GM12878 (cell line): ENCODE results near the gene ALG2. TPM values are rescaled to one million over a fixed set of nuclear protein-coding genes. Genes with fewer than 3 reads are reported as not detected.

Experiments used
- CBX3 ChIP-seq: fragments of 200-600 bp; sonication (generic); IDR thresholded peaks from 2 replicates; pipeline ENCODE4 v1.6.1; 2016; ENCODE audit warnings: low read depth, borderline replicate concordance
- CEBPZ ChIP-seq: fragments of 150-350 bp; IDR thresholded peaks from 2 replicates; pipeline ENCODE4 v1.6.1; 2016; ENCODE audit warnings: low read depth, low read length
- E2F4 ChIP-seq: IDR thresholded peaks from 2 replicates; pipeline ENCODE4 v1.6.1; 2012; ENCODE audit warnings: low read depth, low read length, improper control_type of control experiment
- ETV6 ChIP-seq, 2 experiments: fragments of 450-650 bp in 1 of 2; IDR thresholded peaks in 1 of 2; conservative IDR thresholded peaks in 1 of 2; 2 replicates each; pipeline ENCODE4 v1.6.1; 2014; ENCODE audit warnings: antibody characterized with exemption in 1 of 2, borderline replicate concordance in 1 of 2, low read depth in 1 of 2, mild to moderate bottlenecking in 1 of 2, moderate library complexity in 1 of 2
- HSF1 ChIP-seq: fragments of 150-350 bp; IDR thresholded peaks from 2 replicates; pipeline ENCODE4 v1.6.1; 2014; ENCODE audit warnings: mild to moderate bottlenecking, low read depth, low read length
- IKZF1 ChIP-seq: fragments of 450-650 bp; conservative IDR thresholded peaks from 2 replicates; pipeline ENCODE4 v1.6.1; 2017; ENCODE audit warnings: antibody characterized with exemption, mild to moderate bottlenecking
- KAT2A ChIP-seq: conservative IDR thresholded peaks from 2 replicates; pipeline ENCODE4 v1.6.1; 2011; ENCODE audit warnings: low read depth, low read length; ENCODE audit not compliant: control insufficient read depth
- KDM1A ChIP-seq: fragments of 200-600 bp; sonication (generic); IDR thresholded peaks from 2 replicates; pipeline ENCODE4 v1.6.1; 2016; ENCODE audit warnings: borderline replicate concordance
- MEF2A ChIP-seq: IDR thresholded peaks from 2 replicates; pipeline ENCODE4 v1.6.1; 2011; ENCODE audit warnings: low read depth, mild to moderate bottlenecking, low read length, moderate library complexity; ENCODE audit not compliant: insufficient read depth
- PML ChIP-seq: IDR thresholded peaks from 2 replicates; pipeline ENCODE4 v1.6.1; 2012; ENCODE audit warnings: low read length, inconsistent platforms
- RAD51 ChIP-seq: fragments of 450-650 bp; IDR thresholded peaks from 2 replicates; pipeline ENCODE4 v1.6.1; 2016; ENCODE audit warnings: moderate library complexity, mild to moderate bottlenecking, inconsistent platforms
- RB1 ChIP-seq: fragments of 450-650 bp; formaldehyde crosslinking; IDR thresholded peaks from 2 replicates; pipeline ENCODE4 v1.6.1; 2017; ENCODE audit warnings: mild to moderate bottlenecking, borderline replicate concordance
- SIN3A ChIP-seq: IDR thresholded peaks from 2 replicates; pipeline ENCODE4 v1.6.1; 2012; ENCODE audit warnings: low read depth, low read length, improper control_type of control experiment
- SIX5 ChIP-seq: IDR thresholded peaks from 2 replicates; pipeline ENCODE4 v1.6.1; 2011; ENCODE audit warnings: mild to moderate bottlenecking, low read depth, low read length, moderate library complexity; ENCODE audit not compliant: severe bottlenecking
- STAT1 ChIP-seq: fragments of 450-650 bp; conservative IDR thresholded peaks from 2 replicates; pipeline ENCODE4 v1.6.1; 2014; ENCODE audit warnings: antibody characterized with exemption, mild to moderate bottlenecking
- SUPT20H ChIP-seq: IDR thresholded peaks from 2 replicates; pipeline ENCODE4 v1.6.1; 2011; ENCODE audit warnings: low read depth, mild to moderate bottlenecking, low read length, moderate library complexity, borderline replicate concordance; ENCODE audit not compliant: control insufficient read depth
- SUZ12 ChIP-seq: fragments of 200-600 bp; sonication (generic); IDR thresholded peaks from one replicate; pipeline ENCODE4 v1.6.1; 2018; ENCODE audit warnings: antibody characterized with exemption, mild to moderate bottlenecking; ENCODE audit not compliant: unreplicated experiment
- TCF12 ChIP-seq: IDR thresholded peaks from 2 replicates; pipeline ENCODE4 v1.6.1; 2011; ENCODE audit warnings: low read depth, mild to moderate bottlenecking, low read length
- ZBTB33 ChIP-seq: fragments of 450-650 bp; IDR thresholded peaks from 2 replicates; pipeline ENCODE4 v1.6.1; 2017; ENCODE audit warnings: mild to moderate bottlenecking
- ZNF207 ChIP-seq: fragments of 450-650 bp; IDR thresholded peaks from 2 replicates; pipeline ENCODE4 v1.6.1; 2014; ENCODE audit warnings: antibody characterized with exemption, mild to moderate bottlenecking, borderline replicate concordance
- ZNF24 ChIP-seq: fragments of 450-650 bp; IDR thresholded peaks from 2 replicates; pipeline ENCODE4 v1.6.1; 2017; ENCODE audit warnings: antibody characterized with exemption, mild to moderate bottlenecking
- polyA plus RNA-seq, 11 experiments: library from polyadenylated mRNA; depleted of rRNA in 4 of 11; unstranded in 6 of 11; stranded (reverse) in 5 of 11; fragments of >200 nt; fragmentation: Nextera tagmentation in 4 of 11; fragmentation: Illumina TruSeq in 1 of 11; extraction: Ambion mirVana in 4 of 11; extraction: Trizol in 1 of 11; gene quantifications; 1 replicate in 1 of 11; 2 replicates in 10 of 11; pipeline versions ENCODE4 v1.2.1 to v1.2.3, GENCODE V29; 2011 to 2016; ENCODE audit warnings: inconsistent platforms in 2 of 11, missing spikeins in 2 of 11, low read depth in 1 of 11
- total RNA-seq, 4 experiments: library from RNA; depleted of rRNA in 3 of 4; stranded (reverse); fragments of >200 nt in 3 of 4; fragmentation: Illumina TruSeq in 1 of 4; extraction: Trizol in 1 of 4; gene quantifications; 2 replicates each; pipeline versions ENCODE4 v1.2.1 to v1.2.3, GENCODE V29; 2013 to 2021

ALG2 gene
- total and polyA plus RNA-seq, 10 of the 15 experiments (the other 5 are each of a cell fraction or from before 2014, with no cell fraction given), result 8.8 to 52.5 (median 38.6) TPM

GRCh38 chr9:99266255-99267023 lies 44.7 kb upstream of the ALG2 start (continued):
- TF ChIP-seq ZNF207 (no peak), ZBTB33 (no peak), SUPT20H (no peak), HSF1 (no peak), E2F4 (no peak), ETV6 (conservative IDR thresholded peaks at IDR 0.05 in 1 of 2, IDR thresholded peaks at IDR 0.05 in 1 of 2; ENCODE audit: borderline replicate concordance in 1 of 2, low read depth in 1 of 2) (peak in 1 of 2 experiments; percentile 46; a peak in 2 of 4 replicates), RB1 (peak; percentile 64; the same call in 1 of the 2 replicates), SUZ12 (no peak), SIX5 (no peak), KAT2A (no peak), SIN3A (no peak), CEBPZ (no peak), PML (no peak; the same call in 1 of the 2 replicates), TCF12 (0 out of 2 replicates have a peak, but pooled peaks have one; percentile 42), MEF2A (peak; percentile 32; the same call in 1 of the 2 replicates), KDM1A (no peak), STAT1 (peak; percentile 91; the same call in 1 of the 2 replicates), RAD51 (peak; percentile 58; the same call in 1 of the 2 replicates), ZNF24 (no peak), IKZF1 (peak; percentile 89), CBX3 (no peak)
